Measurements from ENCODE around the gene POLE4.

POLE4 gene

GRCh38 chr2:74958274-74959105 is at the start of gene POLE4:
Gene POLE4 (plus strand): TSS chr2:74958643. CDS start chr2:74958680, 37 bp downstream.
- DNase-seq: peak; percentile 94

- DNase-seq: no peak
Measured at GRCh38 chr2:74908748-74909444, 49.5 kb upstream of the POLE4 start.

- DNase-seq: no peak
Measured at GRCh38 chr2:74910245-74910644, 48.2 kb upstream of the POLE4 start.

GRCh38 chr2:74911061-74911460 is 47.4 kb upstream of the POLE4 start:
- no peak for DNase-seq

- DNase-seq: peak; percentile 65
Measured at GRCh38 chr2:74915743-74916142, 42.7 kb upstream of the POLE4 start.

GRCh38 chr2:74916394-74916793 is 42.0 kb upstream of the POLE4 start:
- no peak for DNase-seq

- DNase-seq: no peak
Measured at GRCh38 chr2:74917702-74918619, 40.5 kb upstream of the POLE4 start.

- DNase-seq: peak; percentile 76
Measured at GRCh38 chr2:74919827-74920226, 38.6 kb upstream of the POLE4 start.

- no peak for DNase-seq
Measured at GRCh38 chr2:74921236-74921736, 37.2 kb upstream of the POLE4 start.

GRCh38 chr2:74922592-74923227 is 35.7 kb upstream of the POLE4 start:
- no peak for DNase-seq

- DNase-seq: no peak
Measured at GRCh38 chr2:74924463-74925265, 33.8 kb upstream of the POLE4 start.

GRCh38 chr2:74925361-74925786 is 33.1 kb upstream of the POLE4 start:
- DNase-seq: no peak

GRCh38 chr2:74927621-74928020 is 30.8 kb upstream of the POLE4 start:
- no peak for DNase-seq

GRCh38 chr2:74930811-74931486 is 27.5 kb upstream of the POLE4 start:
- no peak for DNase-seq

GRCh38 chr2:74931940-74932339 is 26.5 kb upstream of the POLE4 start:
- DNase-seq: no peak

- DNase-seq: no peak
Measured at GRCh38 chr2:74935975-74936391, 22.5 kb upstream of the POLE4 start.

- no peak for DNase-seq
Measured at GRCh38 chr2:74937221-74937880, 21.1 kb upstream of the POLE4 start.

GRCh38 chr2:74938264-74938663 is 20.2 kb upstream of the POLE4 start:
- no peak for DNase-seq

- no peak for DNase-seq
Measured at GRCh38 chr2:74939919-74940812, 18.3 kb upstream of the POLE4 start.

Data from activated CD4-positive, alpha-beta T cell treated with anti-CD3 and anti-CD28 coated beads, Interleukin-2, Interleukin-6, amounts not matched to agents 100 ng/mL and 50 ng/mL, durations not matched to agents 16 hours and 8 hours (primary cell).